ENCODE results near the gene LAMC3.
"Not testable (repeated sequence)": the region's sequence is repeated elsewhere in the genome, so short reads cannot be mapped to it uniquely, and the experiment has no call there.

Gene LAMC3

GRCh38 chr9:130992682-130993032 lies 16.3 kb upstream of the LAMC3 start:
- DNase-seq = no peak

GRCh38 chr9:130993303-130994030 lies 15.5 kb upstream of the LAMC3 start:
- DNase-seq = no peak

GRCh38 chr9:130994135-130995085 lies 14.6 kb upstream of the LAMC3 start:
- DNase-seq = no peak

- no peak for DNase-seq
These were observed 13.6 kb upstream of the LAMC3 start for GRCh38 chr9:130995086-130996011.

- DNase-seq = no peak
These were observed 12.8 kb upstream of the LAMC3 start for GRCh38 chr9:130996205-130996604.

GRCh38 chr9:130996676-130997394 lies 12.1 kb upstream of the LAMC3 start:
- no peak for DNase-seq

- DNase-seq = no peak
These were observed 11.6 kb upstream of the LAMC3 start for GRCh38 chr9:130997395-130997684.

GRCh38 chr9:130997925-130998596 lies 10.9 kb upstream of the LAMC3 start:
- DNase-seq = no peak

GRCh38 chr9:130998597-130999244 lies 10.3 kb upstream of the LAMC3 start:
- DNase-seq = no peak

GRCh38 chr9:130999245-130999623 lies 9.7 kb upstream of the LAMC3 start:
- no peak for DNase-seq

- DNase-seq = not testable (repeated sequence)
These were observed 8.4 kb upstream of the LAMC3 start for GRCh38 chr9:131000526-131000925.

- DNase-seq = no peak
These were observed 8.0 kb upstream of the LAMC3 start for GRCh38 chr9:131001021-131001420.

GRCh38 chr9:131001990-131002389 lies 7.0 kb upstream of the LAMC3 start:
- no peak for DNase-seq

GRCh38 chr9:131006601-131007000 lies 2.4 kb upstream of the LAMC3 start:
- no peak for DNase-seq

- DNase-seq = no peak
These were observed 888 bp upstream of the LAMC3 start for GRCh38 chr9:131008086-131008485.

GRCh38 chr9:131008563-131008908 lies 438 bp upstream of the LAMC3 start:
- no peak for DNase-seq

- no peak for DNase-seq
These were observed 1.7 kb downstream of the LAMC3 start for GRCh38 chr9:131010482-131011273.

- DNase-seq = no peak
These were observed 2.5 kb downstream of the LAMC3 start for GRCh38 chr9:131011274-131012022.

- no peak for DNase-seq
These were observed 3.0 kb downstream of the LAMC3 start for GRCh38 chr9:131012023-131012334.

- no peak for DNase-seq
These were observed 3.5 kb downstream of the LAMC3 start for GRCh38 chr9:131012396-131012917.

All from stimulated activated naive CD4-positive, alpha-beta T cell (primary cell).